Stimulated activated naive CD4-positive, alpha-beta T cell treated with Interleukin-2 at 50 U/mL for 16 hours (primary cell): ENCODE data around the gene SYPL1.
A peak's percentile ranks its signal among the peaks of the same experiment; 100 is the strongest.

Source experiments
- DNase-seq: peaks from one replicate; lab custom pipeline; 2025; lab: John Stamatoyannopoulos, UW

SYPL1 gene

DNA sequence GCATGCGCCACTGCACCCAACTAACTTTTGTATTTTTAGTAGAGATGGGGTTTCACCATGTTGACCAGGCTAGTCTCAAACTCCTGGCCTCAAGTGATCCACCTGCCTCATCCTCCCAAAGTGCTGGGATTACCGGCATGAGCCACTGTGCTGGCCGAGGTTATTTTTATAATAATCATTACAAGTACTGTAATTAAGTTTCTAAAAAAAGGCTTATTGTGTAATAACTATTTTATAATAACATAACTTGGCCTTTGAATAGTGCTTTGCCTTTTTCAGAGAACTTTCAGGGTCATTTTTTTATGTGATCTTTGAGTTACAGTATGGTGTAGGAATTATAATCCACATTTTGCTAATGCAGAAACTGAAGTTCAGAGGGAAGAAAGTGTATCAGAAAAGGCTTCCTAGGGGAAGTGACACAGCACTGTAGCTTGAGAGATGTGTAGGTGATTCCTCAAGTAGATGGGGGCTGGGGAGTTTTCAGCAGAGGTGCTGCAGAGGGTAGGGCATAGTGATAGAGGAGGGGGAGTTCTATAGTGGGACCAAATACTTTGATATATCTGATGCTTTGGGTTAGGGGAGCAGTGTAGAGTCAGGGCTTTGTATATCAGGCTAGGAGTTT is 9.2 kb upstream of the SYPL1 start:
- no peak for DNase-seq

DNA sequence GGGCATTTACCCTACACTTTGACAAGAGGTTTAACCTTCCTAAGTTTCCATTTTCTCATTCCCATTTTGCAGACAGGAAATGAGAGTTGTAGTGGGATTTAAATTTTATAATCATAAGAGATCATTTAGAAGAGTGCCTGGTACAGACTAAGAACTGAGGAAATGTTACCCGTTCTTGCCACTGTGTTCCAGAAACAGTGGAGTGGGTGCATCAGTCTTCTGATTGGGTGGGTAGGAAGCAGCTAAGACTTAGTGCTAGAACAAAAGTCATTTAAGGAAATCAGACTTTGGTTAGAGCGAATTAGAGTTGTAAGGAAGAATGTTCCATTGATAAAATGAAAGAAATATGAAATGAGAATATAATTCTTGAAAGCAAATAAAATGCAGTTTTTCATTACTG is 8.4 kb upstream of the SYPL1 start:
- DNase-seq, result no peak

DNA sequence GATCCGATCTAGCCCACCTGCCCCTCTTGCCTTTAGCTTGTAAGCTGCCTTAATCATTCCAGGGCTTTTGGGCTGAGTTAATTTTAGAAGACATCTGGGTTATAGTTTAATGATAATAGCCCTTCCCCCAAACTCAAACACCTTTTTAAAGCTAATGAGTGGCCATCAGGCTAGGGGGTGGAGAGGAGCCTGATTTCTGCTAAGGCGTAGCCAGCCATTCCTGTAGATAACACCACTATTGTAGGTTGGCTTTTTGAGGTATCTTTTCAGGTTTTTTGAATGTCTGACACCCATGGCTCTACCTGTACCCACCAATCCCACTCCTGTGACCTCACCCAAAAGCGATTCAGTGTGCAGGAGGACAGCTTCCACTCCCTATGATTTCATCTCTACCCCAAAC is 7.6 kb upstream of the SYPL1 start:
- DNase-seq, result no peak

DNA sequence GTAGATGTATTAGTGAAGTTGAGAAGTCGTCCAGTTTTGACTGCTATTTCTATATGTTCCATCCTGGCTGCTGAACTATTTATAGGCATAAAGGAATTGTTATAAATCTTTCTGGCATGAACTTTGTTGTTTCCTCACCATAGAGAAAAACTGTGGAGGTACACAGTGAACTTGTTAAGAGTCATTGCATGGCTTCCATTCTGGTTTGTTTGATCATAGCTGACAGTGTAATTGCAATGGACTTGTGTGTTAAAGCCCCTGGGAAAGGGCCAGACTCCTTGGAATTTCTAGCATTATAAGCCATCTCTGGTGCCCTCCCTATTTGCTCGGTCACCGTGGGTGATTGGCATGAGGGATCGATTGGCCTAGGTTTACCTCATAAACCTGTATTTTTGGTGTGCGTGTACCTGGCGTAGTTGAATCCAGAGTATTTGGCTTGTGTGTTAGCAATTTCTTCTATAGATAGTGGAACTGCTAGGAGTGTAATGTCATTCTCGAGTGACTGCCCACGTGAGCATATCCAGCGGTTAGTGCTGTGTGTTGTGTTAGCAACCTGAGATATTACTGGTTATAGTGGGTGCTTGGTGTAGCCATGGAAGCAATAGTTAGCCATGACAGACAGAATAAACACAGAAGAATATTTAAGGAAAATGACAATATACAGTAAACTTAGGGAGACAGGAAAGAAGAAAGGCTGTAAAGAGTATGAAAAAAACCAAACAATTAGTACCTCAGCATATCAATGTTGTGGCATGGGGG is 5.9 kb upstream of the SYPL1 start:
- no peak for DNase-seq

DNA sequence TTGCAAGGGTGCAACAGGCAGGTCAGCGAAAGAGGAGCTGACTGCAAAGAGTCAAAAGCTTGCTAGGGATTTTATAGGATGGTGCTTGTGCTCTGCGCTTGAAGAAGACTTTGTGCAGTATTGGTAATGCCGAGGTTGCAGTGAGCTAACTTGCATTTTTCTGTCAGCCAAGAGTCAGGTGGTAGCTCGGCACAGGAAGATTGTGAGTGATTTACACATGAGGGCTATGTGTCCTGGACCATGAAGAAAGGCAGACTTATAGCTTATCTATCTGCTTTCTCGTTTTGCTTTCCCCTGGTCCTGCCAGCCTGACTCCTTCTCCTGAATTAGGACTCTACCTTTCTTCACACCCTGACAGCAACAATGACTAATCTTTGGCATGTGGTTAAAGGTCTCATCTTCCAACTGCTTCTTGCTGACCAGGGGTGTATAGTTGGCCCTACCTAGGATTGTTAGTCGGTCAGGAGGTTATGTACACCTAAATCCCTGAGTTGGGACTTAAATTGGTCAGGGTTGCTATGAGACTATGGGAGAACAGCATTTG is 4.1 kb upstream of the SYPL1 start:
- no peak for DNase-seq

DNA sequence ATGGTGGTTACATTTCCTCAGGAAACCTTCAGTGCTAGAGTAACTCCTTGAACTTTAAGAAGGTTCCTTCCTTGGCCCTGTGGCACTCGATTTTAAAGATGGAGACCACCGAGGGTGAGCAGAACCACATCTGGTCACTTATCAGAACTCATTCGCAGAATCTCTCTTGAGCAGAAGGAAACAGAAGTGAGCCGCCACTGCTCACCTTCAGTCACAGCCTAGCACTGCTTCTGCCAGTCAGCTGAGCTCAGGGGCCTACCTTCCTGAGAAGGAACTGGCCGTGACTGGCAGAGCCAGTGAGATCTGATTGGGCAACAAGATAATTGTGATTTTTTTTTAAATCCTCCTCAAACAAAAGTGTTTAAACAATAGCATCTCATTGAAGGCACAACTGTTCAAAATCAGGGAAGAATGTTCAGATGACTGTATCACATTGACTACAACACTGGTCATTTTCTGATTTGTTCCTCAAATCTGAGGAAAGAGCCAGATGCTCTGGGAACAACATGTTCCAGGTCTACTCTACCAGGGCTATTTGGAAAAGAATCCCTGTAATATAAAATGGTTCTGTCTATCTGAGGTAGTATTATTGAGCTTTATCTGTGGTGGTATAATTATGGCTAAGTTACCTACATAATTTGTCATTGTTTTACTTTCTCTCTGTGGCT is 2.7 kb upstream of the SYPL1 start:
- DNase-seq, result peak; percentile 2

DNA sequence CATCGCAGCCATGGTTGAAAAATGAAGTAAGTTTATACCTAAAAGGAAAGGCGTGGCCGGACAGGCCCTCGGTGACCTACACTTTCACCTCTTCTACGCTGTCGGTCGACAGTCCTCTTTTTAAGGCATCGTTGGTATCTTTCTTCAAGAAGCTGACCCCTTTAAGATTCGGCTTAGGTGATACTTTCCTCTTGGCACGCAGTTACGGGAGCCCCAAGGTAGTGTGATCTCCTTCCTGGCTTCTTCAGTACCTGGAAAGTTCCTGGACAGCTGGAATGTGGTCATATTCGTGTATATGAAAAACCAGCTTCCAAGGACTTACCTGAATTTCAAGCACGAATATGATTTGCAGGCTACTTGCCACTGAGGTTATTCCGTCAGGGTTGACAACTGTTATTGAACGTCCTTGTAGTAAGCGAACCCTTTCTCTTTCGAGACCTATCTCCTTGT is 885 bp upstream of the SYPL1 start:
- DNase-seq, result no peak

DNA sequence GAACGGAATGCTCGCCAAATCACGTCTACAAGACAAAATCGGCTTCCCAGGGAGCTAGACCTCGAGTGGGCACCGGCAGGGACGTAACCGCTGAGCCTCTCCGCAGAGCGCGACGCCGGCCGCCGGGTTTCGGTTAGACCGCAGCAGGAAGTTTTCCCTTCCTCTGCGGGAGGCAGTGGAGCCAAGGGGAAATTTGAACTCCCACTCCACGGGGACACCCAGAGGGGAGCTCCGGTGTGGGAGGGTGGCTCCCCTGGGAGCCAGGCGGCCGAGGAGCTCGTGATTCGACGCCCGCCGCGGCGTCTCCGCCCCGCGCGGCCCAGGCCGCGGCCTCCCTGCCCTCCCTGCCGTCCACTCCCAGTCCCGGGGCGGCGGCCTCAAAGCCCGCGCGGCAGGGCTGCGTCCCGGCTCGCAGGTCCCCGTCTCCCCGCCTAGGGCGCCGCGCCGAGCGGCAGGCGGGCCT is 426 bp downstream of the SYPL1 start:
- DNase-seq, result no peak

DNA sequence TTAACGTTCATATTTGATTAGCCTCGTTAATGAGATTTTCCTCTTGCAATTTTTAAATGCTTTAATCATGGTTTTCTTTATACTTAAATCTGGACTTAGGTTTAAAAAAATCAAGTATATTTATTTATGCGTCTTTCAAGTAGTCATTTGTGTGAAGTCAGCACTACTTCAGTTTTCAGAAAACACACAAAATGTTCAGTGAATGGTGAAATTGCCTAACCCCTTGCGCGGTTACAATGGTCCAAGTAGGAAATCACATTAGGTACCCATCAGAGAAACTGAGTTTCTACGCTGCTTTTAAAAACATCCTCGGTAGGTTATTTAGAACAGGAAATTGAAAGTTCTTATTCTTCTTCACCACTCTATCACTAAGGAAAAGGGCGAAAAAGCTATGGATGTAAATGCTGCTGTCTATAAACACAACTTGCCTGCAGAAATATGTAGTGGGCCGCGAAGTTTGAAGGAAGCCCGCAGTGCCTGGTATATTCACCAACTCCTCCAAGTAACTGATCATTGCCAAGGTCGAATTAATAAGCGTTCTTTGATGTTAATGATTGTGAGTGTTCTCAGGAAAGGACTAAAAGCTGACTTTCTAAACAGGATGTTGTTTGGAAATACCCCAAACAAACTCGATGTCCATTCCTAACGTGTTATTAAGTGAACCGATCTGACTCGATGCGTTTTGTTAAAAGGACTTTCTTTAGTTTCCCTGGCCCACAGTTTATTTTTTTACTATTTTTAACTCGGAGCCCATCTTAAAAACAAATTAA is 1.0 kb downstream of the SYPL1 start:
- DNase-seq, result no peak

DNA sequence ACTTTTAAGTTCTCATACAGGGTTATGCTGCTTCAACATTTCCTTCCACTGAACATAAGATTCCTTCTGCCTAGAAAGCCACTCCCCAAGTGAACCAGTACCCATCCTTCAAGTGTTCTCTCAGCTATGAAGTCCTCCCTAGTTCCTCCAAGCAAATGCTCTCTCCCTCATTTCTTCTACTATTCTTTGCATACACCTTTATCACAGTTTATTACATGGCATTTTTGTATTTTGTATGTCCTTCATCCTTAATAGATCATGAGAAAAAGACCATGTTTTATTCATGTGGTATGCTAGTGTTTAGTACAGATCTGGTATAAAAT is 1.9 kb downstream of the SYPL1 start:
- no peak for DNase-seq

DNA sequence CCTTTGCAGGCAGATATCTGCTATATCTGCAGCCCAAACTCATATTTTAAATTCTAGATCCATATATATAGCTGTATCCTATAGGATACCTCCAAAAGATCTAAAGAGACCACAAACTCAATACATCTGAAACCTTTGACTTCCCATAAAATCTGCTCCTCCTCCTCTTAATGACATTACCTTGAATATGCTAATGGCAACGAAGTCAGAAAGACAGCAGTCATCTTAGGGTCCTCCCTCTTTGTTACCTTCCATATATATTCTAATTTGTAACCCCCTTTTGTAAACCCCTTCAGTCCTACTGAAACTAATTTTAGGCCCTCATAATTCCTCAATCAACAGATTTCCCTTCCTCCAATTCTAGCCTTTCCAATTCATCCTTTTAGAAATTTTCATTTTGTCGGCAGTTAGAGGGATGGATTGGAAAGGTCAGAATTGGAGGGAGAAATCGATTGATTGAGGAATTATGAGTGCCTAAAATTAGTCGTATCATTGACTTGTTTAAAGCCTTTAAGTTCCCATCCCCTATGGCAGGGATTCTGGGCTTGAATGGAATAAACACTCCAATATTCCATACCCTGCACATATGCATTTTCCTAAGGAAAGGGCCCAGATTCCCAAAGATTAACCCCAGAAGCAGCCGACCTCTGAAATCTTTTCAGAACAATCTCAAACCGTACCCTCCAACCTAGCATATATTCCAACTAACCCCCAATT is 2.4 kb downstream of the SYPL1 start:
- DNase-seq, result no peak

DNA sequence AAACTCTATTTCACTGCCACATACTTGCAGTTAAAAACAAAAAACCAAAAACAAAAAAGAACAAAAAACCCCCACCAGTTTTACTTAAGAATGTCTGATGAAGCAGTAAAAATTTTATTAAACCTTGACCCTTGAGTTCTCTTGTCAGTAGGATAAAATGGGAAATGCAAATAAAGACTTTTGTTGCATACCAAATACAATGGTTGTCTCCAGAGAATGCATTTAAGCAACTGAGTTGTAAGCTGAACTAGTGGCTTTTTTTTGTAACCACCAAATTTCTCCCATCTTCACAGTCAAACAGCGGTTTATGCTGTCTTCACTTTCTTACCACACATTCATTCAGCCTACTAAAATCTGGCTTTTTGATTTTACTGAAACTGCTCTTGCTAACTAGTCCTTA is 3.1 kb downstream of the SYPL1 start:
- DNase-seq, result no peak

DNA sequence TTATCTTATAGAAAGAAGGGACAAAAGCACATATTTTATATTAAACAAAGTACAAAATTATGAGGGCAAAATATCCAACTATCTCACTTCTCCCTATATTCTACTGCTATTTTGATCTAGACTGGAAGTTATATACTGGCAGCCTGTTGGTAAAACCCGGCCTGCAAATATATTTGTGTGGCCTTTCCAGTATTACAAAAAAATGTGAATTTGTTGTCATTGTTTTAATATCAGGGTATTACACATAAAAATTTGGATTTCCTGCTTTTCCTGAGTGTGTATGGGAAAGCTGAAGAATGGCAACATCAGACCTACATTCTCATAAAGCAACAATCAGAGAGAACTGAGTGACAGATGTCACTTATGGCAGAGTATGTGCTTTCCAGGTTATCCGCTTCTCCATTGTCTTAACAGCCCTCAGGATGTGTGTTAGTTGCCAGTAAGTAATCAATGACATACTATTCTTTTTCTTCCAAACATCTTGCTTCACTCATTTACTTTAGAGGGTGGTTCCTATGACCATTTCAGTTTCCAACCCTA is 7.3 kb downstream of the SYPL1 start:
- DNase-seq, result no peak

DNA sequence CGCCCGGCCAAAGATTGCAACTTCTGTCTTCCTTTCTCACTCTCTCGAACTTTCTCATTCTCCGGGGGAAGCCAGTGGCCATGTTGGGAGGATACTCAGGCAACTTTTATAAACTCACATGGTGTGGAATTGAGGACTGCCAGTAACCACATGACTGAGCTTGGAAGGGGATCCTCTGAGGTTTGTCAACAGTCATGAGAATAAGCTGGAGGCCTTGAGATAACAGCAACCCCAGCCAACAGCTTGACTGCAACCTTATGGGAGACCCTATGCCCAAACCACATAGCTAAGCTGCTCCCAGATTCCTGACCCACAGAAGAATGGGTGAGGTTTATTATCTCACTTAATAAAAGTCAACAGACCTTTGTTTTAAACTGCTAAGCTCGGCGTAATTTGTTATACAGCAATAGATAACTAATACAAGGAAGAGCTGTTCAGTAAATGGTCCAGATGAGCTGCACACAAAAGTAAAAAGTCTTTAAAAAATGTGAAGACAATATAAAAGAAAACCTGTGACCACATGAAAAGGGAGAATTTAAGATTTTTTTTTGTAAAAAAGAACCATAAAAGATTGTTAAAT is 9.6 kb downstream of the SYPL1 start:
- no peak for DNase-seq

DNA sequence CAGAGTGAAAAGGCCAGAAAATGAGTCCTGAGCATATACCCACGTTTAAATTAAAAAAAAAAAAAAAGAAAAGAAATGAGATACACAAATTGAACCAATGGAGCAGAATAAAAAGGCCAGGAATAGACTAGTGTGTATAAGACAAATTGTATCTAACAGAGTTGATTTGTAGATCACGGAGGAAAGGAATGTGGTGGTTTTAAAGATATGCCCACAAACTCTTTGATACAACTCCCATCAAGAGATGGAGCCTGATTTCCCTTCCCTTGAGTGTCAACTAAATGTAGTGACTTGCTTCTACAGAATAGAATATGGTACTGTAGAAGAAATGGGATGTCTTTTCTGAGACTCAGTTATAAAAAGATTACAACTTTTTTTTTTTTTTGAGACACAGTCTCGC is 10.4 kb downstream of the SYPL1 start:
- DNase-seq, result no peak

DNA sequence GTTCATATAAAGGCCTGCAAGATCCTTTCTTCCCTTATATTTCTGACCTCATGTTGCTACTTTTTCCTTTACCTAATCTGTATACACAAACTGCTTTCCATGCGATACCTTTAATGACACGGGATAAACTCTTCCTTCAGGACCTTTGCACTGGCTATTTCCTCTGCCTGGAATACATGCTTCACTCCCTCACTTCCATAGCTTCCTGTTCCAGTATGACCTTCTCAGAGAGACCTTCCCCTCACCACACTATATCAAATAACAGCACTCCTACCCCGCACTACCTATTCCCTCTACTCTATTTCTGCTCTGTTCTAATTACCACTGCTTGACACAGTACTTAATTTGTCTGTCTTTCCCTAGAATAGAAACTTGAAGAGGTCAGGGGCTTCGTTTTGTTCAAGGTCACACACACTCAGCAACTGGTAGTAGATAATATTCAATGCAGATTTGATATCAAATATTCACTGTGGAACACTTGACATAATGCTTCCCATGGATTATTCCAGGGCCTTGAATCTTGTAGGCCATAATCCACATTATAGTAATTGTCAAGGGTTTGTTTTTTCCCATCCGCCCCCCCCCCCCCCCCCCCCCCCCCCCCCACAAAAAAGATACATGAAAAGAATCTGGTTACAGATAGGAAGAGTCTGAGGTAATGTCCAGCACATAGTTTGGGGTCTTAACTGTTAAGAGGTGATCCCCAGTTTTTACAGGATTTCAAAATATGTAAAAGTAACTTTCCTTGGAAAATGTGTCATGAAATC is 11.1 kb downstream of the SYPL1 start:
- DNase-seq, result no peak

DNA sequence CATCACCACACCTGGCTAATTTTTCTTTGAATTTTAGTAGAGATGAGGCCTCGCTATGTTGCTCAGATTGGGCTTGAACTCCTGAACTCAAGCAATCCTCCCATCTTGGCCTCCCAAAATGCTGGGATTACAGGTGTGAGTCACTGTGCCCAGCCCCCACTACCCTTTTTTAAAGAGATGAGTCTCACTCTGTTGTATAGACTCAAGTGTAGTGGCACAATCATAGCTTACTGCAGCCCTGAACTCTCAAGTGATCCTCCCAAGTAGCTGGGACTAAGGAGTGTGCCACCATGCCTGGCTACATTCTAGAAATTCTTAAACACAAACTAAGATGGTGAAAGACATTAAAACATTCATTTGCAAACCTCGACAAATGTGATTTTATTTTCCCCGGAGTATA is 12.6 kb downstream of the SYPL1 start:
- DNase-seq, result no peak

DNA sequence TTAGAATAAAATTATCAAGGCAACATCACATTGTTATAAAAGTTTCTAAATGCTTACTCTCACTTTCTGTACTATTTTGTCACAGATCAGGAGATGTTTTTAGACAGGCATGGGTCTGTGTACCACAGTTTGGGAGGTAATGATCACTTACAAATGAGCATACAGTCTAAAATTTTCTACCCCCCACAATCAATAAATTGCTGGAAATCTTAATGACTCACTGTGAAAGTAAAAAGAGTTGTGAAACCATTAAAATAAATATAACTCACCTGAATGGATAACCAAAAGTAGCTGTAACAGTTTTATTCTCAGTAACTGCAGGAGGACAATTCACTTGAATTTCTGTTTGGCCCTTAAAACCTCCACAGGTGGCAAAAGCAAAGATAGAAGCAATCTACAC is 13.2 kb downstream of the SYPL1 start:
- DNase-seq, result no peak

DNA sequence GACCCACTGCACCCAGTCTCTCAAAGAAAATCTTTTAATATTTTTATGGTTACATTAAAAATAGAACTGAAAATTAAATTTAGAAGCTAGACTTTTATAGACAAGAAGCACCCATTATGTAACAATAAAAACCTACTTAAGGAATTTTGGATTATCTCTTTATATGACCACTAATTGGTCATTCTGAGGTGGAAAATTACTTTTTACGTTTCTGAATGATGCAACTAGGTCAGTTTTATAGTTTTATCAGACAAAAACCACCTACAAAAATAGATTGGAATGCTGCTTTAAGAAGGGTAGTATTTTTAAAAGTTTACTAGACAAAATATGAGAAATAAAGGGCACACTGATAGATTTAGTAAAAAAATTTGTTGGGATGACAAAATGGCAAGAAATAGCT is 16.5 kb downstream of the SYPL1 start:
- DNase-seq, result no peak

DNA sequence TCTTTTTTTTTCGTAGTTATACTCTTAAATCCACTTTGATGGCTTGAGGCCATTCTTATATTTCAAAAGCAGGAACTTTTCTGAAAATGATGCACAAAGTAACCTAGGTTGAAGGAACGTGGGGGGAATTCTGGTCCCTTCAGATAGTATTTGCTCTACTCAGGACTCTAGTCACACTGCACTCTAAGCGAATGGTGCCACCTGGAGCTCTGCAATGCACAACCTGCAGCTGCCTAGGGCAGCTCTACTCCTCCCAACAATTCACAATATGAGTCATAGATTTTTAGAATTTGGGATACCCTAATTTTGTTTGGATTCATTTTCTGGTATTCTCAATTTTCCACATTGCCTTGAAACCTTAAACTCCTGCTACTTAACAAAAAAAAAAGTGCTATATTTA is 17.3 kb downstream of the SYPL1 start:
- no peak for DNase-seq
